GM18867 (cell line): ENCODE data around the gene NT5C3B.
"Not testable (repeated sequence)": the region's sequence is repeated elsewhere in the genome, so short reads cannot be mapped to it uniquely, and the experiment has no call there.

Source experiments
- ATAC-seq: cut with Tn5 transposase; IDR thresholded peaks from one replicate; pipeline ENCODE4 v1.9.1; 2021; ENCODE audit warnings: mild to moderate bottlenecking, moderate library complexity; ENCODE audit not compliant: unreplicated experiment

NT5C3B gene

GRCh38 chr17:41840781-41841180 lies 4.7 kb upstream of the NT5C3B start:
- ATAC-seq = not testable (repeated sequence)

DNA sequence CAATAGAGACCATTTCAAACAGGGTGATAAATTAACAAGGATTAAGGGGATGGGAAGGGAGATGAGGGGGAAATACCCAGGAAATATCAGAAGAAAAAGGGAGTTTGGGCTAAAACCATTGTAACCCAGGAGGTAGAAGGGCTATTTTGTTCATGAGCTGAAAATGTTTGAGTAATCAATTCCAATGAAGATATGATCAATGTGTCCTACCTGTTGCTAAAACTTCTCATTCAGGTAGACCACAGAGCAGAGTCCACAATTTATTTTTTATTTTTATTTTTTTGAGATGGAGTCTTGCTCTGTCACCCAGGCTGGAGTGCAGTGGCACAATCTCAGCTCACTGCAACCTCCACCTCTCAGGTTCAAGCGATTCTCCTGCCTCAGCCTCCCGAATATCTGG lies 3.4 kb upstream of the NT5C3B start:
- not testable (repeated sequence) for ATAC-seq

GRCh38 chr17:41837761-41838538 lies 1.9 kb upstream of the NT5C3B start, which contains the start of gene KLHL10:
TSS of gene KLHL10 (plus strand) at chr17:41837825. CDS start at chr17:41837933, 108 bp downstream.
- ATAC-seq = no peak

GRCh38 chr17:41836550-41837196 lies 641 bp upstream of the NT5C3B start:
- no peak for ATAC-seq

GRCh38 chr17:41835214-41835799 lies 725 bp downstream of the NT5C3B start:
- ATAC-seq = peak; percentile 23

DNA sequence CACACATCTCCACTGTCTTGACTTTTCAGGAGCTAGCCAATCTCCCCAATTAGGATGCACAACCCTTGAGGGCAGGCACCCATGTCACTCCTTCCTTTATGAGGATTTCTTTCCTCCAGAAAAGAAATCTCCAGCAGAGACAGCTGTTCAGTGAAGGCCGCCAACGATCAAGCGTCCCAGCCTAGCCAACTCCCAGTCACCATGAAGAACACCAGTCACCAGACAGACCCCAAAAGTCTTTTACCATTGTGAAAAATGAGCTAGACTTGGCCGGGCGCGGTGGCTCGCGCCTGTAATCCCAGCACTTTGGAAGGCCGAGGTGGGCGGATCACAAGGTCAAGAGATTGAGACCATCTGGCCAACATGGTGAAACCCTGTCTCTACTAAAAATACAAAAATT lies 6.1 kb downstream of the NT5C3B start:
- not testable (repeated sequence) for ATAC-seq

DNA sequence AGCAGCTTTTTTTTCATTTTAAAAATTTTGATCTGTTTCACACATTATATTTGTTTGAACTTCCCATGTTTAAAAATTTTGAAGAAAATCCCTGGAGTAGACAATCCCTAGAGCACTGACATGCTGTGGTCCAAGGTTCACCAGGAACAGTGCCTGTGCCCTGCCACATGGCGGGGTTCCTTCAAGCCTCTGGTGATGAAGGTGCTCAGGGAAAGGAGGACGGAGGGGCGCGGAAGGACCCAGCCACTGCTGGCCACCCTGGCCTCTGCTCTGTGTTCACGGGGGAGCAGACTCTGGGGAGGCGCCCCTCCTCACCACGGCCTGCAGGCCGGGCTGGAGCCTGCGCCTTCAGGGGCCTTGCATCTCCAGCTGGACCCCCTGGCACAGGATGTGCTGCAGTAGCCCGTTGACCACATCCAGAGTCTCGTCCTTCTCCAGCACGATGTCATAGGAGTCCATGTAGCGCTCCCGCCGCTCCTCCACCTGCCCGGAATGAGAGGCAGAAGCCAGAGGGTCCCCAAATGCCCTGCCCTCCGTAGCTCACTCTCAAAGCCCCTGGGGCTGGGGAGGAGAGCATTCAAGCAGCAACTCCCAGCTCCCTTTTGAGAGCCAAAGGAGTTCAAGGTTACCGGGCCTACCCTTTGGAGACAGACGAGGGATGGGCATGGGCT lies 10.7 kb downstream of the NT5C3B start:
- ATAC-seq = no peak

GRCh38 chr17:41824086-41824485 lies 11.9 kb downstream of the NT5C3B start:
- no peak for ATAC-seq

- no peak for ATAC-seq
Measured at GRCh38 chr17:41823580-41823979, 12.5 kb downstream of the NT5C3B start.

- no peak for ATAC-seq
Measured at GRCh38 chr17:41823141-41823524, 12.9 kb downstream of the NT5C3B start.

DNA sequence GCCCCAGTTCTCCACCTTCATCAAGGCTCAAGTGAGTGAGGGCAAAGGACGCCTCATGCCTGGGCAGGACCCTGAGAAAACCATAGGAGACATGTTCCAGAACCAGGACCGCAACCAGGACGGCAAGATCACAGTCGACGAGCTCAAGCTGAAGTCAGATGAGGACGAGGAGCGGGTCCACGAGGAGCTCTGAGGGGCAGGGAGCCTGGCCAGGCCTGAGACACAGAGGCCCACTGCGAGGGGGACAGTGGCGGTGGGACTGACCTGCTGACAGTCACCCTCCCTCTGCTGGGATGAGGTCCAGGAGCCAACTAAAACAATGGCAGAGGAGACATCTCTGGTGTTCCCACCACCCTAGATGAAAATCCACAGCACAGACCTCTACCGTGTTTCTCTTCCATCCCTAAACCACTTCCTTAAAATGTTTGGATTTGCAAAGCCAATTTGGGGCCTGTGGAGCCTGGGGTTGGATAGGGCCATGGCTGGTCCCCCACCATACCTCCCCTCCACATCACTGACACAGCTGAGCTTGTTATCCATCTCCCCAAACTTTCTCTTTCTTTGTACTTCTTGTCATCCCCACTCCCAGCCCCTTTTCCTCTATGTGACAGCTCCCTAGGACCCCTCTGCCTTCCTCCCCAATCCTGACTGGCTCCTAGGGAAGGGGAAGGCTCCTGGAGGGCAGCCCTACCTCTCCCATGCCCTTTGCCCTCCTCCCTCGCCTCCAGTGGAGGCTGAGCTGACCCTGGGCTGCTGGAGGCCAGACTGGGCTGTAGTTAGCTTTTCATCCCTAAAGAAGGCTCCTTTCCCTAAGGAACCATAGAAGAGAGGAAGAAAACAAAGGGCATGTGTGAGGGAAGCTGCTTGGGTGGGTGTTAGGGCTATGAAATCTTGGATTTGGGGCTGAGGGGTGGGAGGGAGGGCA lies 13.6 kb downstream of the NT5C3B start:
- ATAC-seq = no peak

- no peak for ATAC-seq
Measured at GRCh38 chr17:41821776-41822175, 14.3 kb downstream of the NT5C3B start.

DNA sequence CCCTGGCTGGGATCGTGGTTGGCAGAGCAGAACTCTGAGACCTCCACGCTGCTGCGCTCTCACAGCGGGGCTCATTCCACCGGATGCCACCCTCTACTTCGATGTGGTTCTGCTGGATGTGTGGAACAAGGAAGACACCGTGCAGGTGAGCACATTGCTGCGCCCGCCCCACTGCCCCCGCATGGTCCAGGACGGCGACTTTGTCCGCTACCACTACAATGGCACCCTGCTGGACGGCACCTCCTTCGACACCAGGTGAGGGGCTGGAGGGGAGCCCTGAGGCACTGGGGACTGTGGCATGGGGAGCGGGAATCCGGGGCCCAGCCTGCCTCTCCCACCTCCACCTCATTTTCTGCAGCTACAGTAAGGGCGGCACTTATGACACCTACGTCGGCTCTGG lies 18.0 kb downstream of the NT5C3B start:
- no peak for ATAC-seq

DNA sequence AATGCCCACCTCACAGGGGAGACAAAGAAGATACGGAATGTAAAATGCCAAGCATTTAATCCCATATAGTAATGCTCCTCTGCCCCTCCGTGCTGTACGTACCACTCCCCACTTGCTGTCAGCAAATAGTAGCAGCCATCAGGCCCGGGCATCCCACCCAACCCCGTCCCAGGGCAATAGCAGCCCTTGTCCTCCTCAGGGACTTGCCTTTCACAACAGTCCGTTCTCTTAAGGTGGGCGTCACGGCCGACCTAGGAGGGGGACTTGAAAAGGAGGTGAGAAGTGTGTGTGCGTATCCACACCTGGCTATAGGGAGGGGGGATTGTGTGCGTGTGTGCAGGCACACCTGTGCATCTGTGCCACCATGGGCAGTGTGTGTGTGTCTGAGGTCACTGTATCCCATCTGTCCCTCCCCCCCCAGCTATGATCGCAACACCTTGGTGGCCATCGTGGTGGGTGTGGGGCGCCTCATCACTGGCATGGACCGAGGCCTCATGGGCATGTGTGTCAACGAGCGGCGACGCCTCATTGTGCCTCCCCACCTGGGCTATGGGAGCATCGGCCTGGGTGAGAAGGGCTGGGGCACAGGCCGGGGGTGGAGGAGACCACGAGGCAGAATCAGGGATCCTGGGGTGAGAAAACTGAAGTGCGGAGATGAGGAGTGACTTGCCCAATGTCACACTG lies 19.3 kb downstream of the NT5C3B start:
- ATAC-seq = no peak

DNA sequence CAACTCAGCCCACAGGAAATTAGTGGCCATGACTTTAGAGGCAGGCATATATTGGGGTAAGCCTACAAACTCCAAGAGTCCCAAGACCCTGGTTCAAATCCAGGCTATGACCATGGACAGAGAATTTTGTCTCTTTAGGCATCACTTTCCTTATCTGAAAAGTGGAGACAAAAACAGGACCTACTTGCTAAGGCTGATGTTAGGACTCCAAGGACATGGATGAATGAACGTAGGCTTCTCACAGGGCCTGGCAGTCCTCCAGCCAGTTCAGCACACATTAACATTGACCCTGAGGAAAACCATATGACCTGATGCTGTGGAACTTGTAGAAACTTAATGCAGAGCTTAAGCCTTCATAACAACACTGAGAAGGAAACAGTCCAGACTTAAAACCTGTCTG lies 21.8 kb downstream of the NT5C3B start:
- no peak for ATAC-seq

- no peak for ATAC-seq
Measured at GRCh38 chr17:41813699-41814124, 22.3 kb downstream of the NT5C3B start.

- ATAC-seq = no peak
Measured at GRCh38 chr17:41813152-41813680, 22.8 kb downstream of the NT5C3B start.

DNA sequence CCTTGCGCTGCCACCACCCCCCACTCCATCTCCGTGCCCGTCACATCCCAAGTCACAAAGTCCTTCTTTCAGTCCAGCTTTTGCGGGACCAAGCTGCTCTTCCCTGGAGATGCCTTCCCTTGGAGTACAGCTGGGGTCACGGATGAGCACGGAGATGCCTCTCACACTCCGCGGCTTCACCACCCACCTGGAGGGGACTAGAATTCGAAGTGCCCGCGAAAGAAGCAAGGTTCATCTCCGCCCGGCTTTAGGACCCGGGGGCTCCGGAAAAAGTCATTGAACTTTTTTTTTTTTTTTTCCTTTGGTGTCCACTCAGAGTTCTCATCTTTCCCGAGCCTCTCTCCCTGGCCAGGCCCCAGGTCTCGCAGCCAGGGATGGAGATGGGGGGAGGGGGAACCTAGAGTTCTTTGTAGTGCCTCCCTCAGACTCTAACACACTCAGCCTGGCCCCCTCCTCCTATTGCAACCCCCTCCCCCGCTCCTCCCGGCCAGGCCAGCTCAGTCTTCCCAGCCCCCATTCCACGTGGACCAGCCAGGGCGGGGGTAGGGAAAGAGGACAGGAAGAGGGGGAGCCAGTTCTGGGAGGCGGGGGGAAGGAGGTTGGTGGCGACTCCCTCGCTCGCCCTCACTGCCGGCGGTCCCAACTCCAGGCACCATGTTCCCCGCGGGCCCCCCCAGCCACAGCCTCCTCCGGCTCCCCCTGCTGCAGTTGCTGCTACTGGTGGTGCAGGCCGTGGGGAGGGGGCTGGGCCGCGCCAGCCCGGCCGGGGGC lies 23.5 kb downstream of the NT5C3B start, which contains the start of gene FKBP10:
FKBP10 (plus strand) TSS at position 624 of the 771 bp plus-strand sequence; CDS start at position 655, 31 bp downstream.
- no peak for ATAC-seq
